ENCODE measurements around the gene AKR1C1.
"Not testable (repeated sequence)": the region's sequence is repeated elsewhere in the genome, so short reads cannot be mapped to it uniquely, and the experiment has no call there.

AKR1C1 gene

GRCh38 chr10:4983615-4984216 lies 20.5 kb downstream of the AKR1C1 start:
- TF ChIP-seq CTCF (IDR thresholded peaks at IDR 0.05) (no peak), ZFX (IDR thresholded peaks at IDR 0.05; ENCODE audit: borderline replicate concordance) (no peak)
- H3K27ac ChIP-seq, result no peak overlapping the region

GRCh38 chr10:4984223-4984622 lies 21.0 kb downstream of the AKR1C1 start:
- no peak overlapping the region for H3K27ac ChIP-seq
- TF ChIP-seq CTCF (IDR thresholded peaks at IDR 0.05) (no peak), ZFX (IDR thresholded peaks at IDR 0.05; ENCODE audit: borderline replicate concordance) (no peak)

GRCh38 chr10:4984971-4985594 lies 21.9 kb downstream of the AKR1C1 start:
- no peak for TF ChIP-seq CTCF (IDR thresholded peaks at IDR 0.05)
- no peak for TF ChIP-seq ZFX (IDR thresholded peaks at IDR 0.05; ENCODE audit: borderline replicate concordance)
- H3K27ac ChIP-seq, result no peak overlapping the region

- not testable (repeated sequence) for H3K27ac ChIP-seq
Observed at GRCh38 chr10:4988000-4988641, 24.9 kb downstream of the AKR1C1 start.

- no peak overlapping the region for H3K27ac ChIP-seq
- TF ChIP-seq ZFX (IDR thresholded peaks at IDR 0.05; ENCODE audit: borderline replicate concordance) (no peak), CTCF (IDR thresholded peaks at IDR 0.05) (no peak)
Observed at GRCh38 chr10:4990217-4990616, 27.0 kb downstream of the AKR1C1 start.

GRCh38 chr10:4991463-4991862 lies 28.2 kb downstream of the AKR1C1 start:
- not testable (repeated sequence) for H3K27ac ChIP-seq

- H3K27ac ChIP-seq, result not testable (repeated sequence)
Observed at GRCh38 chr10:4992564-4992963, 29.3 kb downstream of the AKR1C1 start.

GRCh38 chr10:4994260-4994659 lies 31.0 kb downstream of the AKR1C1 start:
- H3K27ac ChIP-seq, result not testable (repeated sequence)

GRCh38 chr10:4998671-4999070 lies 35.5 kb downstream of the AKR1C1 start:
- H3K27ac ChIP-seq, result no peak overlapping the region
- no peak for TF ChIP-seq CTCF (IDR thresholded peaks at IDR 0.05)
- no peak for TF ChIP-seq ZFX (IDR thresholded peaks at IDR 0.05; ENCODE audit: borderline replicate concordance)
